HL-60/S4 (cell line): ENCODE results near the gene EFCAB6.

ENCODE experiments used
- in situ Hi-C: fragments of 300-500 bp; cut with MboI; formaldehyde crosslinking; loops from 2 replicates; pipeline ENCODE4 v1.14.3; 2022; ENCODE audit warnings: low sequenced_read_pairs

Gene EFCAB6

DNA sequence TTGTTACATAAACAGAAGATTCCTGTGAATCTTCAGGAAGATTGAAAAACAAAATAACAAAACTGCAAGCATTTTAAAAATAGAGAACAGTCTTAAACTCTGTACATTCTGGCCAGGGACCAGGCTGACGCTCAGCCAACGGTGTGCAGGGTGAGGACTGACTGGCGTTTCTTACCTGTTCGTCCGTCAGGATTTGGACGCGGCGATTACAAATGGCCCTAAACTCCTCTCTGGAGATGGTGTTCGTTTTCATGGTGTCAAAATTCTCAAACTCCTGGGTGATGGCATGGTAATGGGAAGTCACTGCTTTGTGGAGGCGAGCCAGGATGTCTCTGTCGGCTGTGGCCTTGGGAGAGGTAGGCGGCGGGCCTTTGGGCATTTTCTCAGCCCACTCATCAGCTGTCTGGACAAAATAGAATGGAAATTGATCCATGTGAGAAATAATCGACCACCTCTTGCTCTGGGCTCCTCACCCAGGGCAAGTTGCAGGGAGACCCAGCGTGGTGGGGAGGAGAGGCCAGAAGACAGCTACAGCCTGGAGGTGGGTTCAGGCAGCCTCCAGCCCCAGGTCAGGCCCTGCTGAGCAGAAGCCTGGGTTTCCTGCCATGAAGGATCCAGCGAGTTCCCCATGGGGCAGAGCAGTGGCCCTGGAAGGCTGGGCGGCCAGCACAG lies 257.3 kb downstream of the EFCAB6 start:
- in situ Hi-C loops: no loop called here

DNA sequence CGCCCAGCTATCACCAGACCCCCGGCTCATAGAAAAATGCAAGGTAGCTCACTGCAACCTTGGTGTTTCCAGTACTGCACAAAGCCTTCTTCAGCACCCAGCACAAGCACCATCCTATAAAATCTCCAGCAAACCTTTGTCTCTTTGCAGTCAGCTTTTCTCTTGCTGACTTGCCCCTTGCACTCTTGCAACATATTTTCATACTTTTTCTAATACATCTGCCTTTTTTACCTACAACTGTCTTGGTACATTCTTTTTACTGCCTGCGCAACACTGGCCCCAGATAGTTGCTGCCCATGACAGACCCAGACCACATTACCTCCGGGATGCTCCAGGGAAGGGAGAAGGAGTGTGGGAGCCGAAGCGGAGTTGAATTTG lies 257.9 kb downstream of the EFCAB6 start:
- in situ Hi-C loops: no loop called here

DNA sequence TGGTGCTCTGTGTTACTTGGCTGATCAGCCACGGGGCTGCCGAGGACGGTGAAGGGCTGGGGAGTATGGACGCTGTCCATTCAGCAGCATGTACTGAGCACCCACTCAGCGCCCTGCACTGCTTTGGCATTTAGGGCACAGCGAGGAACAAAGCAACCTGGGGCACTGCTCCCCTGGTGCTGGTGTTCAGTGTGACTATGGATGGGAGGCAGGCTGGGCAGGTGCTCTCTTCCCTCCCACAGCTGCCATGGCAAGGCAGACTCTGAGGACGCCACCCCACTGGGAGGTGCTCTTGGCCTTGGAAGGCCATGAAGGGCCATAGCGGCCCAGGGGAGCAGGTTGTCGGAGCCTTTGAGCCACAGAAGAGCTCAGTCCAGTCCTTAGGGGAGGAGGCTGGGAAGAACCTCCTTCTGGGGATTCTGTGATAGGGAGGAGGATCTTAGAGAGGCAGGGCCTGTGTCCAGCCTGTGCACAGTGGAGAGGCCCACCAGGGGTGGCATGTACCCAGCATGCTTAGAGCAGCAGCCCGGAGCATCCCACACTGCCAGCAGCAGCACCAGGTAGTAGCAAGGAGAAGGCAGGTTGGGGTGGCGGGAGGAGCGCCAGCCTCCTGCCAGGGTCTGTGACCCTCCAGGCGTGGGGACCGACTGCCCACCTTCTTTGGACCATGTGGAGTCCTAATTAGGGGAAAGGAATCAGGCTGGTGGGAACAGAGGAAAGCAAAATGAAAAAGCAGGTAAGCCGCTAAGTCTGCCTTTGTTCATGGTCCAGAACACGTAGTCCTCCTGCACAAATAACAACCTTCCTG lies 258.4 kb downstream of the EFCAB6 start:
- in situ Hi-C loops: no loop called here

GRCh38 chr22:43550672-43551071 lies 261.4 kb downstream of the EFCAB6 start:
- in situ Hi-C loops: no loop called here

DNA sequence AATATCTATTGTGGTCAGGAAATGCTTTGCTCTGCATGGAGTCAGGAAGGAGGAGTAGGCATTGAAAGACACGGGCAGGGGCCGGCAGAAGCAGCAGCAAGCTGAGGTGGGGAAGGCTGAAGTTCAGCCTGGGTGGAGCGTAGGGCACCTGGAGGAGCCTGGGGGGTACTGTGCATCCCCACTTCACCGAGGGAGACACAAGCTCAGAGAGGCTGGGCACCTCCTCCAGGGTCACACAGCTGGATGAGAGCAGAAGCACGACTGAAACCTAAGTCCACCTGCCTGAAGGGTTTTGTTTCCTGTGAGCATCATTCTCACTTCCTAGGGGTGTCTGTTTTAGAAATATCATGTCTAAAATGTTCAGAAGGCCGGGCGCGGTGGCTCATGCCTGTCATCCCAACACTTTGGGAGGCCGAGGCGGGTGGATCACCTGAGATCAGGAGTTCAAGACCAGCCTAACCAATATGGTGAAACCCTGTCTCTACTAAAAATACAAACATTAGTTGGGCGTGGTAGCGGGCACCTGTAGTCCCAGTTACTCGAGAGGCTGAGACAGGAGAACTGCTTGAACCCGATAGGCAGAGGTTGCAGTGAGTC lies 262.0 kb downstream of the EFCAB6 start:
- in situ Hi-C loops: no loop called here

DNA sequence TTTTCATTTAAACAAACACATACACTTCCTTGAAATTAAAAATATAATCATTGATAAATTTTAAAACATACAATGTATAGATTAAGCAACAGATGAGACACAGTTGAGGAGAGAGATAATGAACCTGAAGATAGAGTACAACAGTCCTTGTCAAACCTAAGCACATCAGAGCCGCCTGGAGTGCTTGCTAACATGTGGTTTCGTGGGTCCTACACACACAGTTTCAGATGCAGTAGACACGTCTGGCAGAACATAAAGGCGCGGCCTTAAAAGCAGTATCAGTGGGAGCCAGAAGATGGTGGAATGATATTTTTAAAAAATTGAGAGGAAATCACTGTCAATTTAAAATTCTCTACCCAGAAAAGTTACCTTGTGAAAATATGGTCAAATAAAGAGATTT lies 265.9 kb downstream of the EFCAB6 start:
- in situ Hi-C loops: no loop called here

DNA sequence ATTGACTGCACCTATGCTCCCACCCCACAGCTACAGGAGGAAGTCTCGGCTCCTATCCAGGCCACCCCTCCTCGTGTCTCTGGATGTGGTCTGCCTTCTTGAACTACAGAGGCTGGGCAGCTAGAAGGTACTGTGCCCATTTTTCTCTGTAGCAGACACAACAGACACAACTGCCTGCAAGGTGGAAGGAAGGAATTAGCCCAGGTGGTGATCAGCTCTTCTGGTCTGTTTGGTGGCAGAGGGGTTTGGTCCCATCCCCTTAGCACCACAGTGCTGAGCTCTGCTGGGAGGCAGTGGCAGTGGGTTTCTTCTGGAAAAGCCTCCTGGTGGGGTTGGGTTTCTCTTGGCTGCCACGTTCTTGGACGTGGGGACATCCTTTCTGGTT lies 267.8 kb downstream of the EFCAB6 start:
- in situ Hi-C loops: no loop called here

DNA sequence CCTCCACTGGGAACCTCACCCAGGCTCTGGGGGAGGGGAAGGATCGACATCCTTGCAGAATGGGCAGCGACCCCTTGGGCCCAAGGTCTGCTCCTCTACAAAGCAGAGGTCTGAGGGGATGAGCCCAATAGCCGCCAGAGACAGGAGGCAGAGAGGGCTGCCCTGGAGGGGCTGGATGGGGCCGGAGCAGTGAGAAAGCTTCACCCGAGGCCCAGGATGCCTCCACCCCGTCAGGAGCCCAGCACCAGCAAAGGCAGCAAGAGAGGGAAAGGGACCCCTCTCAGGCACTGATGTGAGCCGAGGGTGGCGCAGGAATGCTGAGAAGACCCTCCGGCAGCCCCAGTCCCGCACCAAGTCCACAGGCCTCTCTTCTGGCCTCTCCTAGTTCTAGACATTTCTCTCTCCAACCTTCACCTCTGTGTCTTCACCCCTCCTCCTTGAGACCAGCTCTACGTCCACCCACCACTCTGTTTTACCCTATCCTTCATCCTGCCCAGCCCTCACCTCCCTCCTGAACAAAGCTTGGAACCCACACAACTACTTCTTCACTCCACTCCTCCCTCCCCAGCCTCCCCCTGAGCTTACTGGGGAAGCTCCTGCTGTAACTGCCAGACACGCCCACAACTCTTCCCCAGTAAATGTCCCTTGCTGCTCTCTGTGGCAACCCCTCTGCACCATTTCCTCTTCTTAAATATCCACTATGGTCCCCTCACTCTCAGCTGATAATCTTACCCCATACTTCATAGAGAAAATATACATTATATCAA lies 268.4 kb downstream of the EFCAB6 start:
- in situ Hi-C loops: no loop called here

- in situ Hi-C loops: no loop called here
Measured at GRCh38 chr22:43542681-43543521, 269.2 kb downstream of the EFCAB6 start.

DNA sequence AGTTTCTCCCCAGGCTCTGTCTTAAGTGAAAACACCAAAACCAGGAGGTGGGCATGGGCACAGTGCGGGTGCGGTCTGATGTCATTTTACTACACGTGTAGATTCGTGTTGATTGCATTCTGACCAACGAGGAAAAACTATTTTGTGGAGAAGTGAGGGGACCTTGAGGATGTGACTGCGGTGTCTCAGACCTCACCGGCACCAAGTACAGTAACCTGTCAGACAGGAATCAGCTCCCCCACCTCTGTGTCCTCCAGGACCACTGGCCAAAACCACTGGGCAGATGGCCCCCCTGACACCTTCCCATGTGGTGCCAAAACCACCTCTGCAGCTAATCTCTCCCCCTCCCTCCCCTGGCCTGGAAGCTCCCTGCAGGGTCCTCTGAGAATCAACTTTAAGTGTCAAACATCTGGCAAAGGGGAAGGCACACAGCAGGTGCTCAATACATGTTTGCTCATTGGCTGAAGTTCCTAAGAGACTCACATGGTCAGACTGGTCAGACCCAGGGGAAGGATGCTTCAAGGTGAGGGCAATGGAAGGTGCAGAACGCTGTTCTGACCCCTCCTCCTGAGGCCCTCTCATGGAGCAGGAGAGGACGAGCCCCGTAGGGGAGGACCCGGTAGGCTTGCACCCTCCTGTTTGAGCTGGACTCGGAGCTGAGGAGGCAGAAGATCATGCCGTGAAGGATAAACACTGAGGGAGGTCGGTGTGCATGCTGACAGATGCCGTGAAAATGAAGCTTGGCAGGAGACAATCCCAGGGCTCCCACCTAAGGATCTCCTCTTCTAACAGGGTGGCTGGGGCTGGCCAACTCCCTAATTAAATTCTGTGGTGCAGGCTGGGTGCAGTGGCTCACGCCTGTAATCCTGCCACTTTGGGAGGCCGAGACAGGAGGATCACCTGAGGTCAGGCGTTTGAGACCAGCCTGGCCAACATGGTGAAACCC lies 270.4 kb downstream of the EFCAB6 start:
- in situ Hi-C loops: no loop called here

GRCh38 chr22:43541022-43541421 lies 271.1 kb downstream of the EFCAB6 start:
- in situ Hi-C loops: no loop called here

DNA sequence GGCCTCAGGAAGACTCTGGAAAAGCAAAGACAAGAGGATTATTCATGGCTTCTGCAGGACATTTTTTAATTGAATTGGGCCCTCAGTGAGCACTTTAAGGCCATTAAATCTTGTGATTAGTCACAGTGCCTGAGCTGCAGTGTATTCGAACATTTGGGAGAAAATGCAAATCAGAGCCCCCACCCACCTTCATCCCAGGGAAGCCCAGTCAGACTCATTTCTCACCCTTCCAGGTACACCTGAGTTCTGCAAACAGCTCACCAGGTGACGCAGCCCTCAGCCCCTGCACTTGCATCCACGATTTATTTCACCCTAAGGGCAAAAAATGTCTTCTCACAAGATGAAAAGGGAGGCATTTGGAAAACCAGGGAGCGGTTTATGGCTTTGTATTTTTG lies 271.6 kb downstream of the EFCAB6 start:
- in situ Hi-C loops: no loop called here

DNA sequence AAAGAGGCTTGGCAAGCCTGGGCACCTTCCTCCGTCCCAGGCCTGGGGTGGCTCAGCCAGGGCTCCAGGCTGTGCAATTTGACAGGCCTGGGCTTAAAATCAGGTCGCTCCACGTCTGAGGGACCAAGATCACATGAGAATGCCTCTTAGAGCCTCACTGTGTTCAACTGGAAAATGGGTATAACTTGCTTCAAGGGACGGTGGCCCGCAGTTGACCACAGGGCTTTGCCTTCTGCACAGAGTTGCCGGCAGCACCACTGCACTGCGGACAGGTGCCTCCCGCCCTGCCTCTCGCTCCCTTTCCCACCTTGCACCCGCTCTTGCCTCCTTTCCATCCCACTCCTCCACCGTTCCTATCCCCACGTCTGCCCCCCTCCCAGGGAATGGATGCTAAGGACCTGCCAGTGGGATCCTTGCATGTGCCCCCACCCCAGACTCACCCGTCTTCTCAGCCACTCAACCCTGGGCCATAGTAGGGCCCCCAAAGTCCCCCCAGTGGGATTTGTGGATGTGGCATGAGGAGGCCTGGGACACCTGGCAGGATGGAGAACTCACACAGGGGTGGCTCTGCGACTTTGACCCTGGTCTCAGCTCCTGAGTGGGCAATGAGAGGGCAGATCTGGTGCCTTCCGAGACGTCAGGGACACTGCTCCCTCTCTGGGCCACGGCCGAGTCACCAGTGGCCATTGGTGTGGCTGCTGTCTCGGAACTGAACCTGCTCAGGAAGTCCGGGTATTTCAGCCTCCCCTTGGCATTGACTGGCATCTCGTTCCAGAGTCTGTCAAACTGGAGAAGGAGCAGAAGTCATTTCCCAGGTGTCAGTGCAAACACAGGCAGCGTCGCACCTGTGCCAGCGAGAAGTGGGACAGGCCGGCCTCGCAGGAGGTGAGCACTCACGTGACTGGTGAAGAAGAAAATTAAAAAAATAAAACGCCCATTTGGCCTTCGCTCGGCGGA lies 272.3 kb downstream of the EFCAB6 start:
- in situ Hi-C loops: no loop called here

DNA sequence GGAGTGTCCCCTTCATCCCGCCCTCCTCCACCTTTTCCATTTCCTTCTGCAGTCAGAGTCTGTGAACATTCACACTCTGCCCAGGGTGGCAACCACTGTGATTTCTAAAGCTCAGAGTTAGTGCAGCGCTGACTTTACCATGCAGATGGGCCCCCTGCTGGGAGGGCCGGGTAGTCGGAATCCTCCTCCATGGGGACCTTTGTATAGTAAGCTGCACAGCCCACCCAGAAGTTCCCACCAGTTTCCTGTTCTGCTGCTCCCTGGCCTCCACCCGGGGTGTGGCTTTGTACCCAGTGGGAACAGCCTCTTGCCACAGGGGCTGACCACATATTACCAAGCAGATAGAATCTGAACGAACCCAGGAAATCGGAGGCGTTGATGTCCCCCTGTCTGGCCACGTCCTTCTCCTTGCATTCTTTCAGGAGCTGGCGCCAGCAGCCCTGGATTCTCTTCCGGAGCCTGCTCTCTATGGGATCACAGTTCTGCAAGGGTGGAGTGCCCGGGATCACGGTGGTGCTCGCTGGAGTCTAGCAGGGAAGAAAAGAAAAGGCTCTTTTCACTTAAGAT lies 275.0 kb downstream of the EFCAB6 start:
- in situ Hi-C loops: no loop called here

DNA sequence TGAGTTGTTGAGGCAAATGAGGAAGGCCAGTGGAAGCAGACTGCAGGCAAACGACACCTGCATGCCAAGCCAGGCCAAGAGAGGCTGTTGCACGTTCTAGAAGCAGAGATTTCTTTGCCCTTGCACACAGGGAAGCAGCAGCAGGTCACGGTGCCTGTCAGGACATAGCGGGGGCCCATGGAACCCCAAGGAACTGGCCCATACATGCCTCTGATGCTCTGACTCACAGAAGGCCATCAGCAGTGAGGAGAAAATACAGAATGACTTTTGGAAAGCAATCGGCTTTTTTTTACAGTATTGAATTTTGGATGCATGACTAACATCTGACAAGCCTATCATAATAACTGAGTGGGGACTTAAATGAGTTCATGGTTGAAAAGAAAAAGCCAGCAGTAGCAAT lies 276.4 kb downstream of the EFCAB6 start:
- in situ Hi-C loops: no loop called here

- in situ Hi-C loops: no loop called here
Measured at GRCh38 chr22:43535336-43535735, 276.8 kb downstream of the EFCAB6 start.

GRCh38 chr22:43534916-43535315 lies 277.2 kb downstream of the EFCAB6 start:
- in situ Hi-C loops: no loop called here
